Right lung (tissue), 10 donors: ENCODE data around the gene TOMM5. TPM values are rescaled to one million over a fixed set of nuclear protein-coding genes. Genes with fewer than 3 reads are reported as not detected.

Experiments used
- DNase-seq, 2 donors: peaks; one replicate each; pipeline ENCODE4 v3.0.0-alpha.2; 2013
- long read RNA-seq, 8 donors: transcript quantifications; one replicate each; lab custom pipeline, GENCODE V29; 2026
- polyA plus RNA-seq, 5 donors: library from polyadenylated mRNA; unstranded; fragments of 120-200 nt; gene quantifications; one replicate each; pipeline versions ENCODE4 v1.2.1 to v1.2.3, GENCODE V29; 2013; ENCODE audit warnings: inconsistent platforms in 1 of 5, low replicate concordance in 1 of 5; ENCODE audit not compliant: insufficient read length in 5 of 5, insufficient read depth in 1 of 5

The TOMM5 gene
- 100 to 1,000 TPM in 4 of 5 donors, 10 to 100 TPM in 1; 95.3 to 126 (median 111) TPM for polyA plus RNA-seq
- long read RNA-seq, donor 1, transcript TOMM5-201 (2 exons, 751 nt), result major isoform, 172 of 174 reads
- long read RNA-seq, donor 1, partial matches to known transcripts, result 0 of 174 reads
- long read RNA-seq, donor 1, other reads (novel, unspliced or antisense), result 0 of 174 reads
- long read RNA-seq, donor 2, transcript TOMM5-201 (2 exons, 751 nt), result major isoform, 83 of 84 reads
- long read RNA-seq, donor 2, partial matches to known transcripts, result 0 of 84 reads
- long read RNA-seq, donor 2, other reads (novel, unspliced or antisense), result 0 of 84 reads
- long read RNA-seq, donor 3, transcript TOMM5-201 (2 exons, 751 nt), result major isoform, 110 of 143 reads
- long read RNA-seq, donor 3, partial matches to known transcripts, result 31 of 143 reads
- long read RNA-seq, donor 3, other reads (novel, unspliced or antisense), result 0 of 143 reads
- long read RNA-seq, donor 4, transcript TOMM5-201 (2 exons, 751 nt), result major isoform, 67 of 69 reads
- long read RNA-seq, donor 4, partial matches to known transcripts, result 0 of 69 reads
- long read RNA-seq, donor 4, other reads (novel, unspliced or antisense), result 0 of 69 reads
- long read RNA-seq, donor 5, transcript TOMM5-202 (2 exons, 808 nt), result minor isoform, 5 of 209 reads
- long read RNA-seq, donor 5, transcript TOMM5-201 (2 exons, 751 nt), result major isoform, 201 of 209 reads
- long read RNA-seq, donor 5, partial matches to known transcripts, result 0 of 209 reads
- long read RNA-seq, donor 5, other reads (novel, unspliced or antisense), result 0 of 209 reads
- long read RNA-seq, donor 6, transcript TOMM5-201 (2 exons, 751 nt), result major isoform, 168 of 174 reads
- long read RNA-seq, donor 6, partial matches to known transcripts, result 0 of 174 reads
- long read RNA-seq, donor 6, other reads (novel, unspliced or antisense), result 0 of 174 reads
- long read RNA-seq, donor 7, transcript TOMM5-201 (2 exons, 751 nt), result major isoform, 142 of 160 reads
- long read RNA-seq, donor 7, partial matches to known transcripts, result 11 of 160 reads
- long read RNA-seq, donor 7, other reads (novel, unspliced or antisense), result 0 of 160 reads
- long read RNA-seq, donor 8, transcript TOMM5-201 (2 exons, 751 nt), result major isoform, 52 of 52 reads
- long read RNA-seq, donor 8, partial matches to known transcripts, result 0 of 52 reads
- long read RNA-seq, donor 8, other reads (novel, unspliced or antisense), result 0 of 52 reads

GRCh38 chr9:37592108-37592951 lies at the start of gene TOMM5:
TSS of gene TOMM5 (minus strand) at chr9:37592597. CDS start at chr9:37592532, 65 bp downstream.
- peak; percentile 88 to 92 for DNase-seq

GRCh38 chr9:37641331-37641730 lies 48.9 kb upstream of the TOMM5 start:
- no peak for DNase-seq

- no peak for DNase-seq
Measured at GRCh38 chr9:37640246-37640645, 47.8 kb upstream of the TOMM5 start.

GRCh38 chr9:37639841-37640240 lies 47.4 kb upstream of the TOMM5 start:
- DNase-seq, result no peak

- DNase-seq, result no peak
Measured at GRCh38 chr9:37639109-37639762, 46.8 kb upstream of the TOMM5 start.

GRCh38 chr9:37636511-37637448 lies 44.4 kb upstream of the TOMM5 start:
- DNase-seq, result no peak

GRCh38 chr9:37635808-37636207 lies 43.4 kb upstream of the TOMM5 start:
- no peak for DNase-seq

- DNase-seq, result no peak
Measured at GRCh38 chr9:37632479-37632878, 40.1 kb upstream of the TOMM5 start.

- DNase-seq, result no peak
Measured at GRCh38 chr9:37626708-37627292, 34.4 kb upstream of the TOMM5 start.

- DNase-seq, result no peak
Measured at GRCh38 chr9:37625758-37626147, 33.4 kb upstream of the TOMM5 start.

- DNase-seq, result no peak
Measured at GRCh38 chr9:37625036-37625757, 32.8 kb upstream of the TOMM5 start.

GRCh38 chr9:37624073-37624472 lies 31.7 kb upstream of the TOMM5 start:
- no peak for DNase-seq

- no peak for DNase-seq
Measured at GRCh38 chr9:37623267-37623666, 30.9 kb upstream of the TOMM5 start.

- DNase-seq, result no peak
Measured at GRCh38 chr9:37622462-37622861, 30.1 kb upstream of the TOMM5 start.

- no peak for DNase-seq
Measured at GRCh38 chr9:37621273-37622121, 29.1 kb upstream of the TOMM5 start.

- DNase-seq, result no peak
Measured at GRCh38 chr9:37620396-37620795, 28.0 kb upstream of the TOMM5 start.

- no peak for DNase-seq
Measured at GRCh38 chr9:37619806-37620205, 27.4 kb upstream of the TOMM5 start.
